H9 (cell line): ENCODE results near the gene ACOT7. TPM values are rescaled to one million over a fixed set of nuclear protein-coding genes. Genes with fewer than 3 reads are reported as not detected.

Experiments used
- DNase-seq: peaks from one replicate; pipeline ENCODE4 v3.0.0-alpha.2; 2017
- H2AFZ ChIP-seq: one replicate; pipeline ENCODE4 v1.6.1; 2013; ENCODE audit warnings: mild to moderate bottlenecking, low read length, control low read depth, moderate library complexity
- H2AK5ac ChIP-seq: 2 replicates; pipeline ENCODE4 v1.6.1; 2013; ENCODE audit warnings: low read length, control low read depth, mixed read lengths; ENCODE audit not compliant: insufficient read length
- H2BK120ac ChIP-seq: one replicate; pipeline ENCODE4 v1.6.1; 2013; ENCODE audit warnings: low read depth, mild to moderate bottlenecking, low read length, control low read depth, inconsistent platforms; ENCODE audit not compliant: poor library complexity, severe bottlenecking
- H2BK12ac ChIP-seq: 2 replicates; pipeline ENCODE4 v1.6.1; 2013; ENCODE audit warnings: low read length, control low read depth, mixed read lengths, low read depth; ENCODE audit not compliant: insufficient read length
- H2BK15ac ChIP-seq: 2 replicates; pipeline ENCODE4 v1.6.1; 2013; ENCODE audit warnings: low read depth, low read length, control low read depth
- H2BK20ac ChIP-seq: one replicate; pipeline ENCODE4 v1.6.1; 2013; ENCODE audit warnings: low read depth, mild to moderate bottlenecking, low read length, control low read depth, inconsistent platforms; ENCODE audit not compliant: poor library complexity, severe bottlenecking
- H2BK5ac ChIP-seq: 2 replicates; pipeline ENCODE4 v1.6.1; 2013; ENCODE audit warnings: low read length, control low read depth, mixed read lengths; ENCODE audit not compliant: insufficient read length
- H3K14ac ChIP-seq: 2 replicates; pipeline ENCODE4 v1.6.1; 2013; ENCODE audit warnings: low read length, control low read depth; ENCODE audit not compliant: insufficient read depth
- H3K18ac ChIP-seq: 2 replicates; pipeline ENCODE4 v1.6.1; 2013; ENCODE audit warnings: low read depth, mild to moderate bottlenecking, mixed read lengths, low read length, control low read depth; ENCODE audit not compliant: insufficient read length
- H3K23ac ChIP-seq: 2 replicates; pipeline ENCODE4 v1.6.1; 2013; ENCODE audit warnings: low read length, control low read depth, mixed read lengths, low read depth; ENCODE audit not compliant: insufficient read length
- H3K23me2 ChIP-seq: 2 replicates; pipeline ENCODE4 v1.6.1; 2013; ENCODE audit warnings: low read depth, mild to moderate bottlenecking, mixed read lengths, low read length, control low read depth; ENCODE audit not compliant: insufficient read length, poor library complexity, severe bottlenecking
- H3K27ac ChIP-seq: 2 replicates; pipeline ENCODE4 v1.5.1; 2013; ENCODE audit warnings: low read length, control low read depth, mixed read lengths, low read depth; ENCODE audit not compliant: insufficient read length
- H3K27me3 ChIP-seq: 2 replicates; pipeline ENCODE4 v1.6.1; 2013; ENCODE audit warnings: low read length, control low read depth, inconsistent platforms; ENCODE audit not compliant: insufficient read depth
- H3K4ac ChIP-seq: 2 replicates; pipeline ENCODE4 v1.6.1; 2013; ENCODE audit warnings: low read depth, mild to moderate bottlenecking, control low read depth, inconsistent platforms, low read length, moderate library complexity
- H3K4me1 ChIP-seq: 2 replicates; pipeline ENCODE4 v1.6.1; 2013; ENCODE audit warnings: low read length, control low read depth, inconsistent platforms; ENCODE audit not compliant: insufficient read depth
- H3K4me2 ChIP-seq: 2 replicates; pipeline ENCODE4 v1.6.1; 2013; ENCODE audit warnings: low read length, control low read depth, mixed read lengths; ENCODE audit not compliant: insufficient read length, insufficient read depth
- H3K56ac ChIP-seq: 2 replicates; pipeline ENCODE4 v1.6.1; 2013; ENCODE audit warnings: low read depth, mild to moderate bottlenecking, mixed read lengths, low read length, control low read depth; ENCODE audit not compliant: insufficient read length
- H3K79me1 ChIP-seq: 2 replicates; pipeline ENCODE4 v1.6.1; 2013; ENCODE audit warnings: low read depth, mild to moderate bottlenecking, moderate library complexity, low read length, control low read depth, inconsistent platforms; ENCODE audit not compliant: insufficient read depth, poor library complexity, severe bottlenecking
- H3K79me2 ChIP-seq: 2 replicates; pipeline ENCODE4 v1.6.1; 2013; ENCODE audit warnings: low read length, control low read depth, inconsistent platforms; ENCODE audit not compliant: insufficient read depth
- H3K9ac ChIP-seq: 2 replicates; pipeline ENCODE4 v1.6.1; 2013; ENCODE audit warnings: low read length, control low read depth, mixed read lengths; ENCODE audit not compliant: insufficient read length; ENCODE audit errors: extremely low read depth
- H3K9me3 ChIP-seq: one replicate; pipeline ENCODE4 v1.6.1; 2013; ENCODE audit warnings: low read depth, low read length, inconsistent platforms; ENCODE audit not compliant: control insufficient read depth
- H3T11ph ChIP-seq: one replicate; pipeline ENCODE4 v1.6.1; 2013; ENCODE audit warnings: mild to moderate bottlenecking, low read length, control low read depth, inconsistent platforms
- H4K20me1 ChIP-seq: one replicate; pipeline ENCODE4 v1.6.1; 2013; ENCODE audit not compliant: control insufficient read depth, insufficient read length, insufficient read depth
- H4K5ac ChIP-seq: 2 replicates; pipeline ENCODE4 v1.6.1; 2013; ENCODE audit warnings: low read depth, mild to moderate bottlenecking, mixed read lengths, low read length, control low read depth; ENCODE audit not compliant: insufficient read length
- H4K8ac ChIP-seq: replicated peaks from 2 replicates; pipeline ENCODE4 v1.6.1; 2013; ENCODE audit warnings: low read length, control low read depth, mixed read lengths, low read depth; ENCODE audit not compliant: insufficient read length
- H4K91ac ChIP-seq: 2 replicates; pipeline ENCODE4 v1.6.1; 2013; ENCODE audit warnings: low read depth, mild to moderate bottlenecking, moderate library complexity, mixed read lengths, low read length, control low read depth; ENCODE audit not compliant: insufficient read length
- H3K27ac Mint-ChIP-seq, 3 experiments: 2 replicates in 2 of 3; 3 replicates in 1 of 3; pipeline ENCODE4 v1.8.0; 2020 to 2021; ENCODE audit warnings: mixed read lengths in 3 of 3, mild to moderate bottlenecking in 1 of 3, moderate library complexity in 1 of 3
- H3K27me3 Mint-ChIP-seq: 2 replicates; pipeline ENCODE4 v1.8.0; 2021; ENCODE audit warnings: low read depth, mild to moderate bottlenecking, moderate library complexity, mixed read lengths
- H3K36me3 Mint-ChIP-seq, 3 experiments: 2 replicates in 2 of 3; 3 replicates in 1 of 3; pipeline ENCODE4 v1.8.0; 2020 to 2021; ENCODE audit warnings: low read depth in 3 of 3, mixed read lengths in 3 of 3; ENCODE audit not compliant: insufficient read depth in 1 of 3
- H3K4me1 Mint-ChIP-seq, 2 experiments: 2 replicates each; pipeline ENCODE4 v1.8.0; 2020; ENCODE audit warnings: mixed read lengths in 2 of 2
- H3K4me3 Mint-ChIP-seq, 2 experiments: 2 replicates in 1 of 2; 3 replicates in 1 of 2; pipeline ENCODE4 v1.8.0; 2020 to 2021; ENCODE audit warnings: mild to moderate bottlenecking in 2 of 2, mixed read lengths in 2 of 2, moderate library complexity in 1 of 2
- H3K9me3 Mint-ChIP-seq, 2 experiments: 2 replicates in 1 of 2; 3 replicates in 1 of 2; pipeline ENCODE4 v1.8.0; 2020; ENCODE audit warnings: mild to moderate bottlenecking in 2 of 2, mixed read lengths in 2 of 2, moderate library complexity in 1 of 2
- CTCF ChIP-seq: fragments of 200-600 bp; sonication (generic); conservative IDR thresholded peaks from 3 replicates; pipeline ENCODE4 v1.8.0; 2021; ENCODE audit warnings: antibody characterized with exemption, mild to moderate bottlenecking
- WGBS: extraction: QIAGEN DNeasy Blood & Tissue Kit; methylation state at CpG from one replicate; pipeline ENCODE4 v1.1.7; 2013; ENCODE audit warnings: missing lambda C conversion rate, low lambda C conversion rate, mixed read lengths; ENCODE audit not compliant: insufficient read length; ENCODE audit errors: extremely low coverage; 5-methylcytosine and 5-hydroxymethylcytosine counted together
- total RNA-seq: library from RNA; stranded (reverse); gene quantifications from 2 replicates; pipeline ENCODE4 v1.2.1, GENCODE V29; 2021

Gene ACOT7
- total RNA-seq, 1 experiment from 2014 or later = 87.4 TPM

DNA sequence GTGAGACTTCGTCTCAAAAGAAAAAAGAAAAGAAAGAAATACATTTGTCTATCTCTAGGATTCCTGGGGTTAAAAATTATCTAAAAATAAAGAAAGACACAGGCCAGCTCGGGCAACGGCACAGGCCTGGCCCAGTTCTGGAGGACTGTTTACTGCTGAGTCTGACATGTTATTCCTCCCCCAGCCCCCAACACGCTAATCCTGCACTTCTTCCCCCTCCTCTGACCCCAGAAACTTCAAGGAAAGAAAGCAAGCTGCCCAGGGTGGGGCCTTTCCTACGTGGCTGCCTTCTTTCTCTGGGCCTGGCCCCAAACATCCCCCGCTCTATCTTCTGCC, 40.0 kb downstream of the ACOT7 start:
- Histone ChIP-seq H3K23ac (no peak overlapping the region), H3K27ac (no peak overlapping the region), H4K91ac (no peak overlapping the region), H3K18ac (no peak overlapping the region), H3K4ac (no peak overlapping the region), H3K4me2 (no peak overlapping the region), H3K4me1 (0 out of 2 replicates have a peak, but pooled peaks cover 3% of the 10 kb centered on the region), H2BK120ac (no peak overlapping the region), H3T11ph (no peak overlapping the region), H2BK5ac (no peak overlapping the region), H4K20me1 (no peaks in the 10 kb centered on the region), H3K79me2 (no peaks in the 10 kb centered on the region; the same call in 1 of the 2 replicates), H3K27me3 (no peaks in the 10 kb centered on the region), H2BK20ac (no peak overlapping the region), H2AK5ac (no peak overlapping the region), H3K79me1 (peaks cover 5% of the 10 kb centered on the region), H2BK15ac (no peak overlapping the region), H3K9me3 (no peaks in the 10 kb centered on the region), H3K9ac (no peak overlapping the region), H3K14ac (no peak overlapping the region), H3K23me2 (no peaks in the 10 kb centered on the region), H4K8ac (no peak overlapping the region), H4K5ac (no peak overlapping the region), H2AFZ (no peak overlapping the region), H2BK12ac (no peak overlapping the region), H3K56ac (no peak overlapping the region)
- H3K36me3 Mint-ChIP-seq = peaks cover 0 to 8% (median 0%) of the 10 kb centered on the region in 3 experiments; a peak in 1 of 7 replicates
- H3K4me3 Mint-ChIP-seq = no peak overlapping the region; a peak in 1 of 5 replicates
- peaks cover 12 to 41% of the 10 kb centered on the region in 2 experiments for H3K4me1 Mint-ChIP-seq
- H3K27me3 Mint-ChIP-seq = no peaks in the 10 kb centered on the region
- peak overlapping the region in 1 of 3 experiments; percentile 59; a peak in 1 of 7 replicates for H3K27ac Mint-ChIP-seq
- no peak for TF ChIP-seq CTCF
- no CpG with 5 or more reads among the region's 6 CpGs for WGBS
- no peaks in the 10 kb centered on the region; a peak in 1 of 5 replicates for H3K9me3 Mint-ChIP-seq
- no peak for DNase-seq
